Liver (tissue), 9 donors: ENCODE results near the gene HSP90AB1. TPM values are rescaled to one million over a fixed set of nuclear protein-coding genes. Genes with fewer than 3 reads are reported as not detected.

Source experiments
- DNase-seq: peaks from one replicate; pipeline ENCODE4 v3.0.0-alpha.2; 2017; ENCODE audit warnings: low spot score
- H3K27ac ChIP-seq, 2 donors: one replicate each; pipeline ENCODE4 v1.7.0; 2013; ENCODE audit warnings: inconsistent platforms in 2 of 2, low read length in 2 of 2, control low read depth in 1 of 2, low read depth in 1 of 2, mild to moderate bottlenecking in 1 of 2
- H3K27me3 ChIP-seq, 4 donors: one replicate each; pipeline versions ENCODE4 v1.6.1 to v1.7.0; 2013; ENCODE audit warnings: low read length in 3 of 4, inconsistent platforms in 1 of 4, mild to moderate bottlenecking in 1 of 4, moderate library complexity in 1 of 4; ENCODE audit not compliant: control insufficient read depth in 4 of 4, insufficient read depth in 4 of 4
- H3K36me3 ChIP-seq, 4 donors: one replicate each; pipeline versions ENCODE4 v1.6.1 to v1.7.0; 2013; ENCODE audit warnings: low read length in 3 of 4, mild to moderate bottlenecking in 3 of 4, low read depth in 1 of 4, moderate library complexity in 1 of 4; ENCODE audit not compliant: control insufficient read depth in 4 of 4, insufficient read depth in 3 of 4
- H3K4me1 ChIP-seq, 4 donors: one replicate each; pipeline versions ENCODE4 v1.6.1 to v1.7.0; 2013; ENCODE audit warnings: low read length in 3 of 4, mild to moderate bottlenecking in 3 of 4, moderate library complexity in 1 of 4; ENCODE audit not compliant: control insufficient read depth in 4 of 4, insufficient read depth in 4 of 4
- H3K4me3 ChIP-seq, 3 donors: one replicate each; pipeline versions ENCODE4 v1.6.1 to v1.7.0; 2013; ENCODE audit warnings: low read length in 3 of 3, control low read depth in 1 of 3, low read depth in 1 of 3, mild to moderate bottlenecking in 1 of 3
- H3K9ac ChIP-seq, 2 donors: one replicate each; pipeline ENCODE4 v1.7.0; 2013; ENCODE audit warnings: low read length in 2 of 2, mild to moderate bottlenecking in 2 of 2, moderate library complexity in 2 of 2, control low read depth in 1 of 2, low read depth in 1 of 2
- H3K9me3 ChIP-seq, 4 donors: one replicate each; pipeline versions ENCODE4 v1.6.1 to v1.7.0; 2013; ENCODE audit warnings: low read length in 3 of 4; ENCODE audit not compliant: control insufficient read depth in 4 of 4
- ATF3 ChIP-seq: IDR thresholded peaks from 2 replicates; pipeline ENCODE4 v1.6.1; 2016; ENCODE audit warnings: antibody characterized with exemption
- CTCF ChIP-seq: fragments of 150-350 bp; IDR thresholded peaks from 2 replicates; pipeline ENCODE4 v1.5.1; 2017; ENCODE audit warnings: improper control_type of control experiment, low read depth, low read length; ENCODE audit not compliant: missing input control
- FOXA1 ChIP-seq: IDR thresholded peaks from 2 replicates; pipeline ENCODE4 v1.6.1; 2016; ENCODE audit warnings: antibody characterized with exemption
- FOXA2 ChIP-seq: IDR thresholded peaks from 2 replicates; pipeline ENCODE4 v1.6.1; 2016; ENCODE audit warnings: antibody characterized with exemption
- HNF4A ChIP-seq, 2 donors: conservative IDR thresholded peaks; 2 replicates each; pipeline ENCODE4 v1.6.1; 2016; ENCODE audit warnings: antibody characterized with exemption in 2 of 2, mild to moderate bottlenecking in 2 of 2
- HNF4G ChIP-seq: IDR thresholded peaks from 2 replicates; pipeline ENCODE4 v1.6.1; 2016; ENCODE audit warnings: antibody characterized with exemption
- JUND ChIP-seq, 2 donors: IDR thresholded peaks; 2 replicates each; pipeline ENCODE4 v1.6.1; 2016; ENCODE audit warnings: antibody characterized with exemption in 2 of 2
- MAX ChIP-seq: IDR thresholded peaks from 2 replicates; pipeline ENCODE4 v1.6.1; 2016; ENCODE audit warnings: antibody characterized with exemption
- RAD21 ChIP-seq, 2 donors: IDR thresholded peaks; 2 replicates each; pipeline ENCODE4 v1.6.1; 2016; ENCODE audit warnings: antibody characterized with exemption in 2 of 2, mild to moderate bottlenecking in 2 of 2
- REST ChIP-seq: IDR thresholded peaks from 2 replicates; pipeline ENCODE4 v1.6.1; 2016; ENCODE audit warnings: antibody characterized with exemption, mild to moderate bottlenecking
- RXRA ChIP-seq, 2 donors: IDR thresholded peaks; 2 replicates each; pipeline ENCODE4 v1.6.1; 2017 to 2018; ENCODE audit warnings: antibody characterized with exemption in 2 of 2, mild to moderate bottlenecking in 1 of 2
- SP1 ChIP-seq: IDR thresholded peaks from 2 replicates; pipeline ENCODE4 v1.6.1; 2018; ENCODE audit warnings: antibody characterized with exemption, mild to moderate bottlenecking
- YY1 ChIP-seq: IDR thresholded peaks from 2 replicates; pipeline ENCODE4 v1.6.1; 2016; ENCODE audit warnings: antibody characterized with exemption, mild to moderate bottlenecking
- ZBTB33 ChIP-seq: IDR thresholded peaks from 2 replicates; pipeline ENCODE4 v1.6.1; 2016; ENCODE audit warnings: antibody characterized with exemption
- WGBS: extraction: QIAGEN DNeasy Blood & Tissue Kit; methylation state at CpG from one replicate; pipeline ENCODE4 v1.1.7; 2013; 5-methylcytosine and 5-hydroxymethylcytosine counted together
- polyA plus RNA-seq, 2 donors: library from polyadenylated mRNA; stranded (reverse) in 1 of 2; unstranded in 1 of 2; fragments of 200-250 nt in 1 of 2; fragments of >200 nt in 1 of 2; fragmentation: Nextera tagmentation in 1 of 2; extraction: Ambion mirVana in 1 of 2; gene quantifications; one replicate each; pipeline versions ENCODE4 v1.2.1 to v1.2.3, GENCODE V29; 2013 to 2015
- total RNA-seq, 2 donors: library from RNA; depleted of rRNA; stranded (reverse); fragments of >200 nt; gene quantifications; one replicate each; pipeline ENCODE4 v1.2.3, GENCODE V29; 2014
- donor health status: healthy.
- donor health status: healthy.
- donor health status: healthy.
- donor health status: healthy.
- donor health status: healthy.

Gene HSP90AB1
- total and polyA plus RNA-seq, 4 donors = 129 to 281 (median 203) TPM

GRCh38 chr6:44278315-44278714, 31.4 kb downstream of the HSP90AB1 start:
- TF ChIP-seq FOXA2 (no peak), RAD21 (IDR thresholded peaks at IDR 0.05) (no peak), JUND (IDR thresholded peaks at IDR 0.05) (no peak), RXRA (IDR thresholded peaks at IDR 0.05) (no peak)
- 68% methylated on average over 3 of the region's 3 CpGs for WGBS
- no peak overlapping the region for H3K4me3 ChIP-seq

GRCh38 chr6:44278774-44279697, 32.1 kb downstream of the HSP90AB1 start:
- 64% methylated on average over 9 of the region's 9 CpGs for WGBS
- peaks cover 0 to 7% (median 3%) of the 10 kb centered on the region in 4 donors for H3K4me1 ChIP-seq
- no peak overlapping the region for H3K27ac ChIP-seq
- TF ChIP-seq RXRA (IDR thresholded peaks at IDR 0.05) (no peak), ATF3 (no peak), HNF4A (conservative IDR thresholded peaks at IDR 0.05) (no peak), REST (no peak), CTCF (no peak), JUND (IDR thresholded peaks at IDR 0.05) (no peak), HNF4G (no peak)
- H3K4me3 ChIP-seq = no peak overlapping the region
- H3K9me3 ChIP-seq = no peaks in the 10 kb centered on the region
- H3K27me3 ChIP-seq = peaks cover 0 to 5% (median 4%) of the 10 kb centered on the region in 4 donors
- no peak overlapping the region for H3K9ac ChIP-seq
- no peaks in the 10 kb centered on the region for H3K36me3 ChIP-seq
- no peak for DNase-seq

More at GRCh38 chr6:44278315-44278714, 31.4 kb downstream of the HSP90AB1 start:
- Histone ChIP-seq H3K4me1 (peaks cover 0 to 7% (median 3%) of the 10 kb centered on the region in 4 donors), H3K27me3 (peaks cover 0 to 5% (median 4%) of the 10 kb centered on the region in 4 donors), H3K36me3 (no peaks in the 10 kb centered on the region), H3K9me3 (no peaks in the 10 kb centered on the region), H3K9ac (no peak overlapping the region), H3K27ac (no peak overlapping the region)
- DNase-seq = no peak

GRCh38 chr6:44284121-44284520, 37.2 kb downstream of the HSP90AB1 start:
- Histone ChIP-seq H3K9ac (no peak overlapping the region), H3K36me3 (no peaks in the 10 kb centered on the region), H3K9me3 (no peaks in the 10 kb centered on the region), H3K27ac (no peak overlapping the region), H3K4me3 (no peak overlapping the region), H3K27me3 (peaks cover 0 to 4% (median 0%) of the 10 kb centered on the region in 4 donors), H3K4me1 (no peaks in the 10 kb centered on the region)
- TF ChIP-seq ZBTB33 = no peak
- TF ChIP-seq REST = no peak
- no peak for TF ChIP-seq FOXA1
- TF ChIP-seq ATF3 = no peak
- no peak for TF ChIP-seq SP1
- no peak for TF ChIP-seq YY1
- TF ChIP-seq MAX = no peak
- no peak for TF ChIP-seq HNF4A (conservative IDR thresholded peaks at IDR 0.05)
- DNase-seq = no peak
- 56% methylated on average over 2 of the region's 2 CpGs for WGBS
